ENCODE data around the gene KIAA1217. TPM values are rescaled to one million over a fixed set of nuclear protein-coding genes. Genes with fewer than 3 reads are reported as not detected.
A peak's percentile ranks its signal among the peaks of the same experiment; 100 is the strongest.

KIAA1217 gene
- 5.2 and 5.5 TPM in 2 replicates for total RNA-seq (2014; rRNA removed)
- 2.9 TPM for polyA plus RNA-seq (2012)

DNA sequence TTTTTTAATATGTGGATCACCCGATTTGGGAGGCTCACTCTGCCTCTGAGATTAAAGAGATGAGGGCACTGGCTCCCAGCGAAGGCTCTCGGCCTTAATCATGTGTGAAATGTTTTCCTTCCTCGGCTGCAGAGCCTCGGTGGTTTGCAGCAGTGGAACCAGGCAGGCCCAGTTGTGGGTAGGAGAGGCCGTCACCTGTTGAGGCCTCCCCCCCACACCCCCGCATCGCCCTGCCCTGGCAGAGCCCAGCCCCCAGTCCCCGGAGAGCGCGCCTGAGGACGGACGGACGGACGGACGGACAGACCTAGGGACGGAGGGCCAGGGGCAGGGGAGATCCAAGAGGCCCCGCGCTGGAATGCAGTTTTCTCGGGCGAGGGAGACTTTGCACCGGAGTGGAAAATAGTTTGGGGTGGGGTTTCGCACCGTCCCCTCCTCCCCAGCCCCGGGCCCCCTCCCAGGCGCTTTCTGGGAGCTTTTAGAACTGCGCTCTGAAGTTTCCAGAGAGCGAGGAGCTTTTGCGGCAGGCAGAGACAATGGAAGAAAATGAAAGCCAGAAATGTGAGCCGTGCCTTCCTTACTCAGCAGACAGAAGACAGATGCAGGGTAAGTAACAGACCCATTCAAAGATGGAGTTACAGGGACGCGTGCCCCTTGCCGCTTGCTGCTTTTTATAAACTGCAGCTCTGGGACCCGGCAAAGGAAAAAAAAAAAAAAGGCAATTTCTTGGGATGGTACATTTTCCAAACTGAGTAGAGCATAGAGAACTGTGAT, at the start of gene KIAA1217:
TSS of gene KIAA1217 (plus strand) at position 478 of the 771 bp plus-strand sequence. CDS start at position 534, 56 bp downstream.
- peak; percentile 34 for DNase-seq (ENCODE audit: low read depth)

DNA sequence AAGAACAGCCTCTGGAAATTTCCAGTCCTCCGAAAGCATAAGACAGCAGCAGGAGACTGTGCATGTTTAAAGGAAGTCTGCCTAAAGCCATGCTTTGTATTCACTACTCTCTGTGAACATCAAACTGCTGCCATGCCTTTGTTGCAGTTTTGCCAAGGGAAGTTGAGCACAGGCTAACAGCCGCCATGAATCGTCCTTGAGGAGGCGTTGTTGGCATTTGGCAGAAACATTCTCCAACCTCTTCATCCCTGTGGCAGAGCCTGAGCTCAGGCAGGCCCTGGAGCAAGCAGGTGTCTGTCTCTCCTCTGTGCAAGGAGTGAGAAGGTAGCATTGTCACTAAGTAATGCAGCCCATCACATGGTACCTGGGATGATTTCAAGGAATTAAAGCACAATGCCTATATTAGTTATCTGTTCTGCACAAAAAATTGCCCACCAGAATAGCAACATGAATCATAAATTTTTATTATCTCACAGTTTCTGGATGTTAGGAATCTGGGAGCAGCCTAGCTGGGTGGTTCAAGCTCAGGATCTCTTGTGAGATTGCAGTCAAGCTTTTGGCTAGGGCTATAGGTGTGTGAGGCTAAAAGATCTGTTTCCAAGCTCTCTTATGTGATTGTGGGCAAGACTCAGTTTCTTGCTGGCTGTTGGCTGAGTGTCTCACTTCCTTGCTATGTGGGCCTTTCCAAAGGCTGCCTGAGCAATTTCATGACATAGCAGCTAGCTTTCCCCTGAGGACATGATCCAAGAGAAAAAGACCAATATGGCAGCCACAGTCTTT, 46.5 kb upstream of the KIAA1217 start:
- no peak for DNase-seq (ENCODE audit: low read depth)

DNA sequence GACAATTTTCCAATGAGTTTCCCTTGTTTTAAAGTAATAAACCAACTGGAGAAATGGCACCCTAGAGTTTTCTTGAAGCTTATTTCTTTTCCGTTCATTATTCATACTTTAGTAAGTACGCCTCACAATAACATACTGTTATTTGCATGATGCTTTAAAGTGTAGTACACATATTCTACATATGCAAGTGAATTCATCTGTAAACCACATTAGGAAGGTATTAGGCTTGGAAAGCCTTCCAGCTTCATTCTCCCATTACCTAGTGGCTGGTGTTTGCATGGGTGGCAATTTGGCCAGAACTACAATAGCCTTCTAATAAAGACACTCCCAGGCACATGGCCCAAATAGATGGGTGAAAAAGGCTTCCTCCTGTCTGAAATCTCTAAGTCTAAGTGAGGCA, 45.5 kb upstream of the KIAA1217 start:
- DNase-seq (ENCODE audit: low read depth), result no peak

- no peak for DNase-seq (ENCODE audit: low read depth)
Measured at GRCh38 chr10:24168258-24169170, 40.4 kb upstream of the KIAA1217 start.

GRCh38 chr10:24170199-24170598, 38.7 kb upstream of the KIAA1217 start:
- DNase-seq (ENCODE audit: low read depth), result no peak

DNA sequence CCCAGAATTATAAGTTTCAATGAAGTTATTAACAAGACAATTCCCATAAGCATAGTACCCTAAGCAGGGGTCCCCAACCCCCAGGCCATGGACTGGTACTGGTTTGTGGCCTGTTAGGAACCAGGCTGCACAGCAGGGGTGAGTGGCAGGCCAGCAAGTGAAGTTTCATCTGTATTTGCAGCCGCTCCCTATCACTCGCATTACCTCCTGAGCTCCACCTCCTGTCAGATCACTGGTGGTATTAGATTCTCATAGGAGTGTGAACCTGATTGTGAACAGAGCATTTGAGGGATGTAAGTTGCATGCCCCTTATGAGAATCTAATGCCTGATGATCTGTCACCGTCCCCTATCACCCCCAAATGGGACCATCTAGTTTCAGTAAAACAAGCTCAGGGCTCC, 36.0 kb upstream of the KIAA1217 start:
- no peak for DNase-seq (ENCODE audit: low read depth)

GRCh38 chr10:24174014-24174413, 34.9 kb upstream of the KIAA1217 start:
- DNase-seq (ENCODE audit: low read depth), result no peak

- DNase-seq (ENCODE audit: low read depth), result no peak
Measured at GRCh38 chr10:24176658-24177057, 32.3 kb upstream of the KIAA1217 start.

DNA sequence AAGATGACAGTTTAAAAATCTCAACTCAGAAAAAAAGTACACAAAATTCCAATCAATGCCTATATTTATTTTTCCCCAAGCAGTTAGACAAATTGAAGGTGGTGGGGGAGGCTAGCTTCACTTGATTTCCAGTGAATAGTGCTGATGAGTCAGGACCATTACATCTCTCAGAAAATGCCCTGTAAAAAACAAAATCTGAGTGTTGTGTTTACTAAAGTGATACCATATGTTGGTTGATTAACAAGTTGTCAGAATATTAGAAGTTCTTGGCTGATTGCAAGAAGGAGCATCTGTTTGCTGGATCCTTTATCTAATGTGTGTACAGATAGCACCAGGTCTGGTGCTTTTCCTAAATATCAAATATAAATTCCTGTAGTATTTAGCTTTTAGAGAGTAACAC, 31.3 kb upstream of the KIAA1217 start:
- DNase-seq (ENCODE audit: low read depth), result no peak

- DNase-seq (ENCODE audit: low read depth), result no peak
Measured at GRCh38 chr10:24180891-24181290, 28.0 kb upstream of the KIAA1217 start.

DNA sequence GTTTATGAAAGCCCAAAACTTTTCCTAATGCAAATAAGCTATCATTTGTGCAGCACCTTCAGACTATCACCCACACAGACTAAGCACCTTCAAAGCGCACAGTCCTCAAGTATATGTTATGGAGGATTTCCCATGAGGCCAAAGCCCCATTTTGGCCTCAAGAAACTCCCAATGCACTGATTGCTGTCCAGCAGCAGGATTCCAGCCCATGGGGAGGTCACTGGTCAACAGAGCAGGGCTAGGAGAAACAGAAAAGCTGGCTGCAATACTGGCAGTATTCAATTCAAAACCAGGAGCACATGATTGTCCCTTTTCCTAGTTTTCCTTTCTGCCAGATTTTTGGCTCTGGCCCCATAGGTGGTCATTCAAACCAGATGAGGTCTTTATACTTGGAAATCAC, 24.5 kb upstream of the KIAA1217 start:
- DNase-seq (ENCODE audit: low read depth), result no peak

DNA sequence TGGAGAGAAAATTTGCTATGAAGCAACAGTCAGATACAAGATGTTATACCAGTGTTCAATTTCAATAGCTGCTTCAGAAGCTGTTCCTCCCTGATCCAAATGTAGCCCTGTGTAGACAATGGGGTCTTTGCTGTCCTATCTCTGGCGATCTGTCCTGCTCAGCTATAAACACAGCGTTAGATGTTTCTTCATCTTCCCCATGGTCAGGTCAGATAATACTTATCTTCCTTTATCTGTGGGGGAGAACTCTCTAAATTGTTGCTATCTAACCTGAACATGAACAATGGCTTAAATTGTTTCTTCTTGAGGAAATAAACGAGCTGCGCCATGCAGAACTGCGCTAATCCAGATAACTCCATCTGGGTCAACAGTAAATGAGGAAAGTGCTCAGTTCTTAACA, 15.6 kb upstream of the KIAA1217 start:
- no peak for DNase-seq (ENCODE audit: low read depth)

DNA sequence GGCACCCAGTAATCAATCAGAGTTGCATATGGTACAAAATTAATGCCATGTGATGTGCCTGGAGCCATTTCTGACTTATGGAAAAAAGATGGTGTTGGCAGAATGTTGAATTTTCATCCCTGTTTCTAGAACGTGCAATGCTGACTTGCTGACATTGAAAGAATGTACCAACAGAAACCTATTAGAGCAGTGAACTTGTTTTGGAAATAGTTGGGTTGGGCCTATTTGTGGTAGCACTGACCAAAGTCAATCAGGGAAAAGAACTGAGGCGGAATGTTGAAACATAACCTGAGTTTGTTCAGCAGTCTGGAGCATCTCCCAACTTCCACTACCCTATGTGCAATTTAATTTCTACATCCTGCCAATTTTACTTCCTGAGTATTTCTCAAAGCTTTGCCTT, 11.7 kb upstream of the KIAA1217 start:
- DNase-seq (ENCODE audit: low read depth), result no peak

DNA sequence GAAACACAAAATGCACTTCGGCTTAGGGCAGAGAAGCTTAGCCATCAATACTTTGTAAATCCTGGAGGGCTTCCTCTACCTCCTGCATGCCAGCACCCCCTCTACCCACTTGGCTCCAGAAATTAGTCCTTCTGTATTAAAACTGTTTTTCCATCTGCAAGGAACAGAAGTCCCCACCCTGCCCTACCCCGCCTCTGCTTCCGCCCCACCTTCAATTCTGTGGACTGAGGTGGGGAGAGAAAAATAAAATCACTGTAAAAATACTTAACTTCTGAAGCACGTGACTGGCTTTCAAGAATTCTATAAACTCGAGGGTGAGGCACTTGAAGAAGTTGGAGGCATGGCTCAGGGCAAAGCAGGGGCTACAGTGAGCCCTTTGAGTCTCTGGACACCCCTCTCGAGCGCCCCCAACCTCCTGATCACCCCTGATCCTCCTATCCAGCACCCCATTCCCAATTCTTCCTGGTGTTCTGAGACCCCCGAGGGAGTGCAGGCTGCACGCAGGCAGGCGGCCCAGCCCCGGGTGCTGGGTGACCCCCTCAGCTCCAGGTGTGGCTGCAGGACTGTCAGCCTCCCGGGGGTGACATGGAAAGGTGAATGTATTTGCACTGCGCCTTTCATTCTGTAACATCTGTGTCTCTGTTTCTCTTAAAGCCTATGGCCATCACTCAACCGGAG, 7.3 kb upstream of the KIAA1217 start:
- DNase-seq (ENCODE audit: low read depth), result no peak

DNA sequence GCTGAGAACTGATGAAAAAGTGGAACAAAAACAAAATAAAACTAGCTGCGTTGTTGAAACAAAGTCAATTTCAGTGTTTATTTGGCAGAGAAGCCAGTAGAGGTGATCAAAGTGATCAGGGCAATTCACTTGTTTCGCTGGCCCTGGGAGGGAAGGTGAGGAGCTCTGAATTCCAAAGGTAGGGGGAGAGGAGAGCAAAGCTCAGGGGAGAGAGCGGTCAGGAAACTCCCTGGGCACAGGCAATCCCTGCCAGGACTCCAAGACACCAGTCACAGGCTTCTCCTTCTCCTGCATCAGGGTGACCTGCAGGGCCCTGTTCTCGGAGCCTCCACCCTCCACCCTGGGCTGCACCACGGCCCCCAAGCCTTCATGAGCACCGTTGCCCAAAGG, 6.8 kb upstream of the KIAA1217 start:
- no peak for DNase-seq (ENCODE audit: low read depth)

DNA sequence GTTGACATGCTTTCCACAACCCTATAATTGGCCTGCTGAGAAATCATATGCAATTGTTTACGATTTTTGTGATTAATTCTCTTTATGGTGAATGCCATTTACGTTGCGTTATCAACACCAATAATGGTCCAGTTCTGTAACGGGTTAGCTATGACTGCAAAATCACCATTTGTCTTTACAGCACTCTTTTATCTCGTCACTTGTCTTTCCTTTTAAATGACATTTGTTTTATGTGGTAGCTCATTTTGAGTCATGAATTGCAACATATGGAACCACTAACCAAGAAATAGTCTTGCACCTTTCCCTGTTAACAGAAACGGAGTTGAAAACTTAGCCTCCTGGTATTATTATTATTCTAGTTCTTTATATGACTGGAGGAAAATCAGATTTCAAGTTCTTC, 3.1 kb upstream of the KIAA1217 start:
- no peak for DNase-seq (ENCODE audit: low read depth)

DNA sequence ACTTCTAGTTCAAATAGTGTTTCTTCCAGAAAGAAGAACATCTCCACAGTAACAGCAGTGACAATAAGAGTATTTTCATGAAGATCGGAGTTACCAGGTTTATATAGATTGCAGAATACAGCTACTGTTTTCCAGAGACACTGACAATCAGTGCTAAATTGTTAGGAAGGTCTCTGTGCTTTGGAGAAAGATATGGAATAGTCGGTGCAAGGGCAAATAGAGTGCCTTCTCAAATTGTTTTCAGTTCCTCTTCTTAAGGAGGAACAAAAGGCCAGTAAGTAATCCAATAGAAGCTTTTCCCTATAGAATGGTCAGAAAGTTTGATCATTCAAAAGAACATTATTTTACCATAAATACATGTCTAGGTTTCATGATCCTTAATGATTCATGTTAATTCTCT, 2.6 kb upstream of the KIAA1217 start:
- DNase-seq (ENCODE audit: low read depth), result no peak

DNA sequence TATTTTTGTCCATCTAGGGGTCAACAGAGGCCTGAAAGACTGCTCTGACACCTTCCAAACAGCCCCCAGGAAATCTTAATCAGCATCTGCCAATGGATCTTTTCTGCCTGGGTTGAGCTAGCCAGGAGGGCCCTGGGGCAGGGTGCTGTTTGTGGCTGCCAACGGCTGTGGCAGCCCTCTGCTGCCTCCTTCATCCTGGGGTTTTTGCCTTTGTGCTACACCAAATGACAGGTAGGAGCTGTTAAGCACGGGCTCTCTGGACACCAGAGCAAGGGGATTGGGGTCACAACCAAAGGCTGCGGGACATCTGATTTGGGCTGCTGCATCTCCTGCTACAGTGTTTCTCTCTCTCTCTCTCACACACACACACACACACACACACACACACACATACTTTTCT, 2.0 kb upstream of the KIAA1217 start:
- DNase-seq (ENCODE audit: low read depth), result no peak

- no peak for DNase-seq (ENCODE audit: low read depth)
Measured at GRCh38 chr10:24207341-24207740, 1.6 kb upstream of the KIAA1217 start.

DNA sequence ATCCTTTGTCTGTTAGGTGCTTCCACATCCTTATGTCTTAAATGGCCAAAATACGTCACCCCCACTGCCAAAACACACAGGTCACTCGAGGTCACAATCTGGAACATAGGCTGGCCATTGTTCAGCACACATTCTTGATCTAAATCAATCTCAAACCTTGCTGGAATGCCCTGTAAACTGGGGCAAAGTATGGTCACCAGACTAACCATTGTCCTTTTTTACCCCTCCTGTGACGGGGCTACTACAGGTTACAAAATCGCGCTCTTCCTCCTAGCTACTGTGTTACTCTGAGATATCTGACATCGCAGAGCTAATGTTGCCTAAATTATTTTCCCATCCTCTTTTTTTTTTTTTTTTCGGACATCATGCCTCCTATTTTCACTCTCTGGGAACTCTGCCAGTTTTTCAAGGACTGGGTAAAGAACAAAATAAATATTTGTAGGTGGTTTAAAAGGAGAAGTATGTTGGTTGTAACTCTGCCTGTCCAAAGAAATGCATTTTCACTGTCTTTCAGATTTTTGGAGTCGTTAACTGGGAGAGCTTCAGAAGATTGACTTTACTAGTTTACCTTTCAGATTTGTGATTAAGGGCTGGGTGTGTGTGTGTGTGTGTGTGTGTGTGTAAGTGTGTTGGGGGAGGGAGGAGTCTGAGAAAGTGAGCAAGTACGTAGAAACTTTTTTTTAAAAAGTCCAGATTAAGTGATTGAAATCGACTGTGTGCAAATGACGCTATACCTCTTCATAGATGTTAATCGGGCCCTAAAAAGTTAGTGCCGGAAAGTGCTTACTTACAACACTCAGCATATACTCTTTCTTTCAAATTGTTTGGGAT, 942 bp upstream of the KIAA1217 start:
- no peak for DNase-seq (ENCODE audit: low read depth)

GRCh38 chr10:24209432-24209771, 464 bp downstream of the KIAA1217 start:
- peak; percentile 19 for DNase-seq (ENCODE audit: low read depth)
